Peyer's patch (tissue), 4 donors: ENCODE measurements around the gene SMG1.

ENCODE experiments used
- POLR2A ChIP-seq, 2 donors: fragments of 450-650 bp; IDR thresholded peaks; one replicate each; pipeline ENCODE4 v1.5.1; 2017; ENCODE audit warnings: antibody characterized with exemption in 2 of 2, mild to moderate bottlenecking in 2 of 2, moderate library complexity in 2 of 2
- TF ChIP-seq, protein P1 (sequence below), 6 experiments: fragments of 450-650 bp in 4 of 6; fragments of 200-600 bp in 2 of 6; sonication (generic) in 1 of 6; IDR thresholded peaks; one replicate each; pipeline ENCODE4 v1.5.1; 2017 to 2019; ENCODE audit warnings: antibody characterized with exemption in 6 of 6, mild to moderate bottlenecking in 3 of 6, moderate library complexity in 1 of 6

GRCh38 chr16:18958621-18959029 is 32.4 kb upstream of the SMG1 start:
- TF ChIP-seq, protein P1, sequence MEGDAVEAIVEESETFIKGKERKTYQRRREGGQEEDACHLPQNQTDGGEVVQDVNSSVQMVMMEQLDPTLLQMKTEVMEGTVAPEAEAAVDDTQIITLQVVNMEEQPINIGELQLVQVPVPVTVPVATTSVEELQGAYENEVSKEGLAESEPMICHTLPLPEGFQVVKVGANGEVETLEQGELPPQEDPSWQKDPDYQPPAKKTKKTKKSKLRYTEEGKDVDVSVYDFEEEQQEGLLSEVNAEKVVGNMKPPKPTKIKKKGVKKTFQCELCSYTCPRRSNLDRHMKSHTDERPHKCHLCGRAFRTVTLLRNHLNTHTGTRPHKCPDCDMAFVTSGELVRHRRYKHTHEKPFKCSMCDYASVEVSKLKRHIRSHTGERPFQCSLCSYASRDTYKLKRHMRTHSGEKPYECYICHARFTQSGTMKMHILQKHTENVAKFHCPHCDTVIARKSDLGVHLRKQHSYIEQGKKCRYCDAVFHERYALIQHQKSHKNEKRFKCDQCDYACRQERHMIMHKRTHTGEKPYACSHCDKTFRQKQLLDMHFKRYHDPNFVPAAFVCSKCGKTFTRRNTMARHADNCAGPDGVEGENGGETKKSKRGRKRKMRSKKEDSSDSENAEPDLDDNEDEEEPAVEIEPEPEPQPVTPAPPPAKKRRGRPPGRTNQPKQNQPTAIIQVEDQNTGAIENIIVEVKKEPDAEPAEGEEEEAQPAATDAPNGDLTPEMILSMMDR (IDR thresholded peaks at IDR 0.05) = no peak
- no peak for TF ChIP-seq POLR2A (IDR thresholded peaks at IDR 0.05)
